Adrenal gland (tissue), 12 donors: ENCODE results near the gene GJB1. TPM values are rescaled to one million over a fixed set of nuclear protein-coding genes. Genes with fewer than 3 reads are reported as not detected.

Experiments
- DNase-seq, 7 donors: peaks; one replicate each; pipeline ENCODE4 v3.0.0-alpha.2; 2019 to 2020
- H3K27ac ChIP-seq, 5 donors: fragments of 200-600 bp; sonication (generic) in 4 of 5; 1 replicate in 3 of 5; 2 replicates in 2 of 5; pipeline versions ENCODE4 v1.5.1 to v1.8.0; 2016 to 2020; ENCODE audit warnings: mild to moderate bottlenecking in 1 of 5
- H3K27me3 ChIP-seq: fragments of 200-600 bp; 2 replicates; pipeline ENCODE4 v1.8.0; 2021
- H3K36me3 ChIP-seq, 2 donors: fragments of 200-600 bp; replicated peaks in 1 of 2; 1 replicate in 1 of 2; 2 replicates in 1 of 2; pipeline versions ENCODE4 v1.5.1 to v1.8.0; 2018 to 2022
- H3K4me1 ChIP-seq, 2 donors: fragments of 200-600 bp; replicated peaks in 1 of 2; 1 replicate in 1 of 2; 2 replicates in 1 of 2; pipeline versions ENCODE4 v1.5.1 to v1.8.0; 2018 to 2021
- H3K4me3 ChIP-seq, 4 donors: fragments of 200-600 bp; sonication (generic) in 3 of 4; one replicate each; pipeline ENCODE4 v1.5.1; 2016 to 2018
- H3K9me3 ChIP-seq, 3 donors: fragments of 200-600 bp; sonication (generic) in 1 of 3; replicated peaks in 1 of 3; 1 replicate in 2 of 3; 2 replicates in 1 of 3; pipeline versions ENCODE4 v1.5.1 to v1.8.0; 2016 to 2021
- CTCF ChIP-seq, 6 experiments: fragments of 450-650 bp in 4 of 6; fragments of 200-600 bp in 2 of 6; sonication (generic) in 1 of 6; IDR thresholded peaks; 1 replicate in 5 of 6; 2 replicates in 1 of 6; pipeline versions ENCODE4 v1.5.1 to v1.8.0; 2016 to 2021; ENCODE audit warnings: antibody characterized with exemption in 6 of 6, mild to moderate bottlenecking in 2 of 6, moderate library complexity in 1 of 6
- POLR2A ChIP-seq, 2 donors: fragments of 450-650 bp; IDR thresholded peaks; one replicate each; pipeline ENCODE4 v1.6.1; 2017; ENCODE audit warnings: antibody characterized with exemption in 2 of 2, mild to moderate bottlenecking in 2 of 2, moderate library complexity in 1 of 2
- WGBS, 4 donors: extraction: QIAGEN DNeasy Blood & Tissue Kit in 2 of 4; methylation state at CpG; one replicate each; pipeline versions ENCODE4 v1.1.5 to v1.1.7; 2013 to 2017; 5-methylcytosine and 5-hydroxymethylcytosine counted together
- intact Hi-C, 2 donors: fragments of 100-400 bp; cut with DNase I; formaldehyde crosslinking; loops; one replicate each; pipeline versions ENCODE4 v1.14.1 to v1.15.0; 2022 to 2023
- polyA plus RNA-seq, 3 donors: library from polyadenylated mRNA; stranded (reverse); fragments of 200-250 nt in 2 of 3; fragments of 350-450 nt in 1 of 3; fragmentation: Illumina TruSeq in 1 of 3; extraction: RNeasy Lipid Tissue Mini Kit (QIAGEN cat#74804) in 1 of 3; gene quantifications; one replicate each; pipeline ENCODE4 v1.2.3, GENCODE V29; 2013 to 2014
- total RNA-seq, 9 donors: library from RNA; depleted of rRNA in 4 of 9; stranded (reverse); fragments of >200 nt in 4 of 9; fragments of 120-200 nt in 1 of 9; fragmentation: NEBNext Ultra II Directional in 1 of 9; extraction: Animal tissue kit (Norgen Biotek cat#: 25700) in 1 of 9; gene quantifications; one replicate each; pipeline versions ENCODE4 v1.1.0 to v1.2.4, GENCODE V29; 2013 to 2023
- donor health status: healthy with polysubstance abuse.
- donor health status: Bipolar disorder and iron deficiency.
- donor health status: DM: yes; HTN: yes; CAD: no.
- donor health status: DM: no; HTN: no; CAD: no.
- donor health status: DM: no; HTN: no; CAD: no.
- donor health status: DM: yes; HTN: yes; CAD: no.

Gene GJB1
- total and polyA plus RNA-seq, 12 donors, result 0.18 TPM; not detected in 11

GRCh38 chrX:71251466-71251973 lies 28.5 kb downstream of the GJB1 start:
- Histone ChIP-seq H3K4me3 (no peak overlapping the region), H3K9me3 (no peaks in the 10 kb centered on the region), H3K27ac (no peak overlapping the region), H3K4me1 (peaks cover 0 to 7% of the 10 kb centered on the region in 2 donors), H3K36me3 (peaks cover 0 to 42% of the 10 kb centered on the region in 2 donors), H3K27me3 (peaks cover 14% of the 10 kb centered on the region)
- 38 to 61% (median 39%) methylated on average over 8 of the region's 8 CpGs; no CpG with 5 or more reads in 1 of the 4 donors for WGBS, 4 donors
- no peak for DNase-seq
- intact Hi-C loops, result loop anchor here in 1 of 2 donors (5.0 kb wide), 1 partner anchor 36 kb away; no protein-coding TSS in a partner anchor
- TF ChIP-seq CTCF (IDR thresholded peaks at IDR 0.05) (no peak), POLR2A (IDR thresholded peaks at IDR 0.05) (no peak)

- 58 to 74% (median 62%) methylated on average over 2 of the region's 2 CpGs for WGBS, 4 donors
- Histone ChIP-seq H3K27ac (peak overlapping the region in 1 of 5 donors; percentile 2), H3K9me3 (no peaks in the 10 kb centered on the region), H3K4me1 (peaks cover 0 to 7% of the 10 kb centered on the region in 2 donors), H3K27me3 (peaks cover 14% of the 10 kb centered on the region), H3K36me3 (peaks cover 0 to 35% of the 10 kb centered on the region in 2 donors), H3K4me3 (peak overlapping the region in 1 of 4 donors; percentile 51)
- no peak for DNase-seq
- intact Hi-C loops, result loop anchor here in 1 of 2 donors (5.0 kb wide), 1 partner anchor 35 kb away; no protein-coding TSS in a partner anchor
- TF ChIP-seq POLR2A (IDR thresholded peaks at IDR 0.05) (no peak), CTCF (IDR thresholded peaks at IDR 0.05) (no peak)
Measured at GRCh38 chrX:71252221-71252620, 29.2 kb downstream of the GJB1 start.

- Histone ChIP-seq H3K27me3 (peaks cover 14% of the 10 kb centered on the region), H3K27ac (peak overlapping the region in 4 of 5 donors; percentile 60 to 90 (median 79)), H3K36me3 (peaks cover 0 to 22% of the 10 kb centered on the region in 2 donors), H3K9me3 (no peaks in the 10 kb centered on the region), H3K4me3 (peak overlapping the region; percentile 33 to 60 (median 46)), H3K4me1 (peaks cover 0 to 7% of the 10 kb centered on the region in 2 donors)
- peak; percentile 36 to 62 (median 51) for DNase-seq
- TF ChIP-seq CTCF (IDR thresholded peaks at IDR 0.05) (peak in 5 of 6 experiments; percentile 25 to 37 (median 28)), POLR2A (IDR thresholded peaks at IDR 0.05) (no peak)
- intact Hi-C loops, result loop anchor here in 1 of 2 donors (5.0 kb wide), 1 partner anchor 34 kb away; no protein-coding TSS in a partner anchor
- WGBS, 4 donors, result 0 to 46% (median 12%) methylated on average over 2 to 35 of the region's 35 CpGs
Measured at GRCh38 chrX:71253253-71254091, 30.4 kb downstream of the GJB1 start.
